T-cell (primary cell): ENCODE measurements around the gene PCBP2. TPM values are rescaled to one million over a fixed set of nuclear protein-coding genes. Genes with fewer than 3 reads are reported as not detected.

ENCODE experiments used
- ATAC-seq, 4 experiments: fragments of 200-7000 bp in 3 of 4; fragments of 150-1000 bp in 1 of 4; cut with Tn5 transposase; replicated peaks in 1 of 4; 1 replicate in 3 of 4; 2 replicates in 1 of 4; pipeline ENCODE4 v1.10.0; 2021; ENCODE audit warnings: moderate library complexity in 3 of 4, mild to moderate bottlenecking in 2 of 4, moderate number of reproducible peaks in 1 of 4
- CTCF ChIA-PET, 2 donors: fragments of 300-600 bp; sonication (Branson Sonifier 250); formaldehyde crosslinking; loops; one replicate each; lab custom pipeline; 2022; ENCODE audit warnings: antibody characterized with exemption in 2 of 2; lab: Charles Lee
- POLR2A ChIA-PET, 2 donors: fragments of 300-600 bp; sonication (Branson Sonifier 250); formaldehyde crosslinking; loops; one replicate each; lab custom pipeline; 2022; ENCODE audit warnings: antibody characterized with exemption in 2 of 2; lab: Charles Lee
- DNase-seq, 35 experiments: peaks; one replicate each; pipeline versions ENCODE4 v3.0.0 to v3.0.0-alpha.2; 2013 to 2023
- H3K27ac ChIP-seq: one replicate; pipeline ENCODE4 v1.5.1; 2013; ENCODE audit warnings: low read length
- H3K27me3 ChIP-seq, 2 experiments: replicated peaks in 1 of 2; 1 replicate in 1 of 2; 2 replicates in 1 of 2; pipeline versions ENCODE4 v1.6.1 to v1.7.0; 2013; ENCODE audit warnings: low read length in 1 of 2, mixed read lengths in 1 of 2; ENCODE audit not compliant: control insufficient read depth in 2 of 2, insufficient read depth in 2 of 2; ENCODE audit errors: extremely low read depth in 1 of 2
- H3K36me3 ChIP-seq, 2 donors: 1 replicate in 1 of 2; 2 replicates in 1 of 2; pipeline versions ENCODE4 v1.6.1 to v1.7.0; 2013; ENCODE audit warnings: low read length in 1 of 2; ENCODE audit not compliant: control insufficient read depth in 2 of 2, insufficient read depth in 1 of 2; ENCODE audit errors: extremely low read depth in 1 of 2
- H3K4me1 ChIP-seq, 2 experiments: 1 replicate in 1 of 2; 2 replicates in 1 of 2; pipeline versions ENCODE4 v1.6.1 to v1.7.0; 2013; ENCODE audit warnings: low read length in 2 of 2, mixed read lengths in 1 of 2; ENCODE audit not compliant: insufficient read depth in 2 of 2, control insufficient read depth in 1 of 2; ENCODE audit errors: extremely low read depth in 1 of 2
- H3K4me3 ChIP-seq, 2 donors: 1 replicate in 1 of 2; 2 replicates in 1 of 2; pipeline versions ENCODE4 v1.5.1 to v1.7.0; 2013; ENCODE audit warnings: mild to moderate bottlenecking in 2 of 2, low read length in 1 of 2, moderate library complexity in 1 of 2; ENCODE audit not compliant: control insufficient read depth in 1 of 2; ENCODE audit errors: extremely low read depth in 1 of 2
- H3K9me3 ChIP-seq: 2 replicates; pipeline ENCODE4 v1.7.0; 2013
- H3K27ac Mint-ChIP-seq, 2 donors: one replicate each; pipeline ENCODE4 v1.8.0; 2020 to 2021; ENCODE audit warnings: mild to moderate bottlenecking in 2 of 2, mixed read lengths in 2 of 2
- H3K27me3 Mint-ChIP-seq, 2 donors: one replicate each; pipeline ENCODE4 v1.8.0; 2021 to 2022; ENCODE audit warnings: mixed read lengths in 2 of 2
- H3K36me3 Mint-ChIP-seq: one replicate; pipeline ENCODE4 v1.8.0; 2021; ENCODE audit warnings: mixed read lengths
- H3K4me1 Mint-ChIP-seq, 3 donors: one replicate each; pipeline ENCODE4 v1.8.0; 2020 to 2022; ENCODE audit warnings: mixed read lengths in 3 of 3, mild to moderate bottlenecking in 1 of 3
- H3K4me3 Mint-ChIP-seq, 3 donors: one replicate each; pipeline ENCODE4 v1.8.0; 2020 to 2022; ENCODE audit warnings: mild to moderate bottlenecking in 3 of 3, mixed read lengths in 3 of 3, moderate library complexity in 3 of 3
- H3K9me3 Mint-ChIP-seq, 3 donors: one replicate each; pipeline ENCODE4 v1.8.0; 2020 to 2022; ENCODE audit warnings: mixed read lengths in 3 of 3
- WGBS: methylation state at CpG from one replicate; pipeline ENCODE4 v1.1.5; 2013; ENCODE audit warnings: missing lambda C conversion rate; ENCODE audit not compliant: insufficient coverage; 5-methylcytosine and 5-hydroxymethylcytosine counted together
- total RNA-seq, 35 experiments: library from RNA in 6 of 35; stranded (reverse) in 6 of 35; fragments of 120-200 nt in 1 of 35; gene quantifications; one replicate each; pipeline versions ENCODE4 v1.2.1 to v1.2.4 and lab custom pipeline; 2013 to 2026

PCBP2 gene
- total RNA-seq, 5 donors from 2014 or later (not counting 1 experiment from before 2014, with no cell fraction given): 707 to 1,066 (median 764) TPM

DNA sequence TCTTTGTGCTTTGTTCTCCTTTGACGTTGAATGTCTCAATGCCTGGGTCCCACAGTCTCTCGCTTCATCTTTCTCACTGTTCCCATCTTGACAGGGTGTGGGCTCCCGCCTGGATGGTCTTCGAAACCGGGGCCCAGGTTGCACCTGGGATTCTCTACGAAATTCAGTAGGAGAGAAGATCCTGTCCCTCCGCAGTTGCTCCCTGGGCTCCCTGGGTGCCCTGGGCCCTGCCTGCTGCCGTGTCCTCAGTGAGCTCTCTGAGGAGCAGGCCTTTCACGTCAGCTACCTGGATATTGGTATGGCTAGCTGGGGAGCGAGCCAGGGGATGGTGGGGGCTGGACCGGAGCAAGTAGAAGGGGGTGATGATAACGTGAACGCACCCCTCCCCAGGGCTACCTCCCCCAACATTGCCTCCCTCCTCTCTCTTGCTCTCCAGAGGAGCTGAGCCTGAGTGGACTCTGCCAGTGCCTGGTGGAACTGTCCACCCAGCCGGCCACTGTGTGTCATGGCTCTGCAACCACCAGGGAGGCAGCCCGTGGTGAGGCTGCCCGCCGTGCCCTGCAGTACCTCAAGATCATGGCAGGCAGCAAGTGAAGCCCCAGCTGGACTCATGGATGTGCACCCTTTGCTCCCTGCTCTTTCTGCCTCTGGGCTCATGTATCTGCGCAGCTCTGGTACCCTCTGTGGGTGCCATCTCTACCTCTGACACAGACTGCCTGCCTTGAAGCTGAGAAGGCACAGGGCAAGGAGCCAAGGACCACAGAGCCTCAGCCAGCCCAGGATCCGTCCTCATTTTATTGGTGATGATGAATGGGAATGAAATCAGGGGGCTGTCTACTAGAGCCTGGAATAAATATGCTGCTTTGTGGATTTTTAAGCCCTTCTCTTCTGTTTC lies 53.9 kb downstream of the PCBP2 start:
- no peak overlapping the region for H3K4me3 ChIP-seq
- Mint-ChIP-seq H3K9me3 (no peaks in the 10 kb centered on the region), H3K27ac (no peak overlapping the region), H3K4me3 (no peak overlapping the region), H3K4me1 (peaks cover 20 to 29% (median 21%) of the 10 kb centered on the region in 3 donors), H3K36me3 (peaks cover 14% of the 10 kb centered on the region), H3K27me3 (no peaks in the 10 kb centered on the region)
- WGBS: 95% methylated on average over 14 of the region's 19 CpGs
- DNase-seq (no peak), ATAC-seq (no peak)
- ChIA-PET POLR2A (interaction anchor here in 1 of 2 donors (0.5 kb wide), 1 partner anchor 128 kb away, joined by 7 read pairs; no protein-coding TSS in a partner anchor), CTCF (interaction anchor here in 1 of 2 donors (1.5 kb wide), 1 partner anchor 153 kb away, joined by 4 read pairs; no protein-coding TSS in a partner anchor)
- no peak overlapping the region for H3K27ac ChIP-seq
- no peaks in the 10 kb centered on the region for H3K9me3 ChIP-seq
- H3K36me3 ChIP-seq: peaks cover 15 to 36% of the 10 kb centered on the region in 2 donors
- H3K4me1 ChIP-seq: peaks cover 6 to 20% of the 10 kb centered on the region in 2 experiments
- H3K27me3 ChIP-seq: no peaks in the 10 kb centered on the region

DNA sequence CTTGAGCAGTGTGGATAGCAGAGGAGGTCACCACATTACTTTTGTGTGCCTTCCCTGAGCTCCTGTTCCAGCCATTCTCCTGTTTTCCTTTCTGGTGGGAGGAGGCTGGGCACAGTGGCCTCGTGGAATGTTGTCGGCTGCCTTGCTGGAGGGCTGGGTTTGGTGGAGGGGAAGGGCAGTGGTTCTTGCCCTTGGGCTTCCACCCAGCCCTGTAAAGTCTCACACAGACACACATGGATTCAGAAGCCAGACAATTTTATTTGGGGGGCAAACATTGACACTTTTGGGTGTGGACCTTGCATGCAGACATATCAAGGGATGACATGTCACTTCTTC lies 54.5 kb downstream of the PCBP2 start:
- Histone ChIP-seq H3K27ac (no peak overlapping the region), H3K4me1 (peaks cover 6 to 18% of the 10 kb centered on the region in 2 experiments), H3K9me3 (no peaks in the 10 kb centered on the region), H3K4me3 (no peak overlapping the region), H3K27me3 (no peaks in the 10 kb centered on the region), H3K36me3 (peaks cover 15 to 37% of the 10 kb centered on the region in 2 donors)
- DNase-seq (no peak), ATAC-seq (no peak)
- Mint-ChIP-seq H3K4me1 (peaks cover 20 to 29% (median 21%) of the 10 kb centered on the region in 3 donors), H3K9me3 (no peaks in the 10 kb centered on the region), H3K4me3 (no peak overlapping the region), H3K36me3 (peaks cover 15% of the 10 kb centered on the region), H3K27ac (no peak overlapping the region), H3K27me3 (no peaks in the 10 kb centered on the region)
- CTCF ChIA-PET: no interaction called here
- WGBS: no CpG with 5 or more reads among the region's 2 CpGs
- POLR2A ChIA-PET: no interaction called here

DNA sequence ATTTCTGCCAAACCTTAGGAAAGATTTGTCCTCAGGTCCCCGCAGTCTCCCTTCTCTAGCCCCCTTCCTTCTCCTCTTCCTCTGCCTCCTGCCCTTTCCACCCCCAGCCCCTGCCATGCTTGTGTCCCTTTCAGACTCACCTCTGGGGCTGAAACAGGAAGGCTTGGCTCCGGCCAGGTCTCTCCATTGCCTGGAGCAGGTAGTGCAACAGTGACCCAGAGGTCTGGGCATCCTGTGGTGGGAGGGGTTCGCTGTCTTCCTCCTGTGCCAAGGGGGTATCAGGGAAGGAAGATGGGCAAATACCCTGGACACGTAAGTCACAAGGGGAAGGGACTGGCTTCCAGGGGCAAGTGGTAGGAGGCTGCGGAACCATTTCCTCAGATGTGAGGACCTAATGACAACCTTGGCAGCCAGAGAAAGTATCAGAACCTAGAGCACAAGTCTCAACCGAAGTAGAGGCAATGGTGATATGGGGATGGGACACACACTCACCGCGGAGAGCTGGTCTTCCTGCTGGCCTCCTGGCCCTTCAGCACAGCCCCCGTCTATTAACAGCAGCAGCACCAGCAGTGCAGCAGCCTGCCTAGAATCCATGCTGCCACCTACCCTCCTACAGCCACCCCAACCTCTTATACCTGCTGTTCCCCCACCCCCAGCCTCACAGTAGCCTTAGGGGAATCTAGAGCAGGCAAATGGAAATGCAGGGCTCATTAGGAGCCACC lies 55.1 kb downstream of the PCBP2 start, which contains the start of gene NPFF:
Gene NPFF (minus strand): TSS at position 604 of the 722 bp plus-strand sequence. CDS start 10 bp downstream, at position 594.
- Mint-ChIP-seq H3K27me3 (no peaks in the 10 kb centered on the region), H3K4me1 (peaks cover 14 to 22% (median 15%) of the 10 kb centered on the region in 3 donors), H3K9me3 (no peaks in the 10 kb centered on the region), H3K27ac (no peak within 1 kb of the TSS), H3K4me3 (no peak within 1 kb of the TSS), H3K36me3 (peaks cover 19% of the 10 kb centered on the region)
- Histone ChIP-seq H3K27me3 (no peaks in the 10 kb centered on the region), H3K27ac (no peak within 1 kb of the TSS), H3K4me3 (no peak within 1 kb of the TSS), H3K36me3 (peaks cover 17 to 44% of the 10 kb centered on the region in 2 donors), H3K9me3 (no peaks in the 10 kb centered on the region), H3K4me1 (peaks cover 1 to 12% of the 10 kb centered on the region in 2 experiments)
- 92% methylated on average over 5 of the region's 9 CpGs for WGBS
- ChIA-PET CTCF (interaction anchor here (0.5 to 2.7 kb wide), 4 partner anchors 42 to 154 kb away, joined by 3 to 36 read pairs (median 4); no protein-coding TSS in a partner anchor), POLR2A (no interaction called here)
- DNase-seq (no peak), ATAC-seq (no peak)

DNA sequence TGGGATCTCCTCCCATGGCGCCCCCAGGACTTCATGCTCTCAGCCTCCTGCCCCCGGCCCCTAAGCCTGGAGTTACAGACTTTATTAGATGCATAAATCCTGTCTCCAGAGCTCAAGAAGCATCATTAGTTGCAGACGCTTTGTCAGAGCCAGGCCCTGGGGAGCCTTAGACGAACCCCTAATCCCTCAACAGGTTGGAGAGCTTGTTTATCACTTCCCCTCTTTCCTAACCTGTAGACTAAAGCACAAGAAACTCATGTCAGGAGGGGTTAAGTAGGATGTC lies 55.6 kb downstream of the PCBP2 start:
- no peaks in the 10 kb centered on the region for H3K27me3 Mint-ChIP-seq
- CTCF ChIA-PET: interaction anchor here (0.5 to 2.7 kb wide), 6 partner anchors 14 to 186 kb away, joined by 3 to 36 read pairs (median 4); partner anchors contain the start of gene AAAS (in 1 of the 2)
- Histone ChIP-seq H3K36me3 (peaks cover 18 to 49% of the 10 kb centered on the region in 2 donors), H3K27ac (no peak overlapping the region), H3K4me1 (peaks cover 0 to 9% of the 10 kb centered on the region in 2 experiments), H3K27me3 (no peaks in the 10 kb centered on the region), H3K9me3 (no peaks in the 10 kb centered on the region), H3K4me3 (no peak overlapping the region)
- POLR2A ChIA-PET: no interaction called here
- ATAC-seq (no peak), DNase-seq (no peak)
- 100% methylated on average over 2 of the region's 4 CpGs for WGBS
- H3K9me3 Mint-ChIP-seq: no peaks in the 10 kb centered on the region
- H3K4me1 Mint-ChIP-seq: peaks cover 11 to 19% (median 12%) of the 10 kb centered on the region in 3 donors
- H3K27ac Mint-ChIP-seq: no peak overlapping the region
- H3K36me3 Mint-ChIP-seq: peaks cover 19% of the 10 kb centered on the region
- no peak overlapping the region for H3K4me3 Mint-ChIP-seq

DNA sequence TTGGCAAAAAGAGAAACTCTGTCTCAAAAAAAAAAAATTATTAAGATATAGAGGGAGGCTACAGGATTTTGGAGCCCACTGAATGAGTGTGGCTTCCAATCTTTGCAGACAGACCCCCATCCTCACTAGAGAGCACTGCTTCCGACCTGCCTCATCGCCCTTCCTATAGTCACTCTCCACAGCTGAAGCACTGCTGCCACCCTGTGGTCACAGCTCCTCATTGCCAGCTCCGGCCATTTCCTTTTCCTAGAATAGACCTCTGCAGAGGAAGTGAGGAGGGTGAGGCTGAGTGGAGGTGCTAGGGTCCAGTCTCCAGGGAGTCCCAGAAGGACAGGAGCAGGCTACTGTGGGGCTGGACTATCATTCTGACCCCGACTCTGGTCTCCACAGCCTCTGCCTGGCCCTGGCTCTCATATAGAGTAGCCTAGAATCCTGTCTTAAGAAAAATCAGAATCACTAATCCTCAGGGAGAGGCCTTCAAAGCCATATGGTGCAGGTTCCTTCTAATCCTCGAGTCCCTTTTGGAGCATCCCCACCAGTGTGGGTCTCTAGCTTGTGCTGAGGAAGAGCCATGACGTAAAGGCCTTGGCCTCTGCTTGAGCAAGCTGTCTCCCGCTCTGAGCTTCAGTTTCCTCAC lies 56.8 kb downstream of the PCBP2 start:
- ChIA-PET POLR2A (interaction anchor here (0.5 to 0.7 kb wide), 9 partner anchors 17 to 834 kb away, joined by 3 to 11 read pairs (median 3); no protein-coding TSS in a partner anchor), CTCF (interaction anchor here (0.6 to 3.3 kb wide), 24 partner anchors 8 to 624 kb away, joined by 3 to 36 read pairs (median 4); partner anchors contain the start of genes AAAS (in 1 of the 2), SP1 (in 1 of the 2) and TARBP2 (in 1 of the 2))
- peak overlapping the region; percentile 36 for H3K27ac ChIP-seq
- Mint-ChIP-seq H3K27ac (peak overlapping the region; percentile 14 to 45), H3K9me3 (no peaks in the 10 kb centered on the region), H3K4me1 (peaks cover 9 to 12% (median 11%) of the 10 kb centered on the region in 3 donors), H3K27me3 (no peaks in the 10 kb centered on the region), H3K4me3 (no peak overlapping the region), H3K36me3 (peaks cover 24% of the 10 kb centered on the region)
- peaks cover 13 to 52% of the 10 kb centered on the region in 2 donors for H3K36me3 ChIP-seq
- WGBS: 67% methylated on average over 3 of the region's 7 CpGs
- no peak overlapping the region for H3K4me3 ChIP-seq
- ATAC-seq (peak; percentile 91 to 97 (median 96)), DNase-seq (peak; percentile 40 to 88 (median 73))
- no peaks in the 10 kb centered on the region for H3K27me3 ChIP-seq
- H3K4me1 ChIP-seq: peaks cover 0 to 9% of the 10 kb centered on the region in 2 experiments
- no peaks in the 10 kb centered on the region for H3K9me3 ChIP-seq
